Neural progenitor cell (in vitro differentiated cells): Measurements from ENCODE around the gene LCA5L. TPM values are rescaled to one million over a fixed set of nuclear protein-coding genes. Genes with fewer than 3 reads are reported as not detected.
"Not testable (repeated sequence)": the region's sequence is repeated elsewhere in the genome, so short reads cannot be mapped to it uniquely, and the experiment has no call there.

Source experiments
- DNase-seq: peaks from one replicate; pipeline ENCODE4 v3.0.0-alpha.2; 2016; ENCODE audit warnings: low spot score
- H2AFZ ChIP-seq: fragments of 200-600 bp; sonication (generic); replicated peaks from 2 replicates; pipeline ENCODE4 v1.6.1; 2016; ENCODE audit warnings: antibody characterized with exemption
- H3F3A ChIP-seq: fragments of 200-600 bp; sonication (generic); 2 replicates; pipeline ENCODE4 v1.6.1; 2016; ENCODE audit warnings: antibody characterized with exemption, low read depth
- H3K27ac ChIP-seq: fragments of 200-600 bp; sonication (generic); 2 replicates; pipeline ENCODE4 v1.5.1; 2016; ENCODE audit warnings: mild to moderate bottlenecking
- H3K27me3 ChIP-seq: fragments of 200-600 bp; sonication (generic); 2 replicates; pipeline ENCODE4 v1.6.1; 2016; ENCODE audit warnings: mild to moderate bottlenecking, moderate library complexity
- H3K36me3 ChIP-seq: fragments of 200-600 bp; sonication (generic); 2 replicates; pipeline ENCODE4 v1.5.1; 2016
- H3K4me1 ChIP-seq: fragments of 200-600 bp; sonication (generic); 2 replicates; pipeline ENCODE4 v1.6.1; 2016; ENCODE audit warnings: mixed run types
- H3K4me2 ChIP-seq: fragments of 200-600 bp; sonication (generic); 2 replicates; pipeline ENCODE4 v1.6.1; 2016
- H3K4me3 ChIP-seq: fragments of 200-600 bp; sonication (generic); 2 replicates; pipeline ENCODE4 v1.5.1; 2016
- H3K79me2 ChIP-seq: fragments of 200-600 bp; sonication (generic); 2 replicates; pipeline ENCODE4 v1.6.1; 2016; ENCODE audit warnings: low read depth
- H3K9ac ChIP-seq: fragments of 200-600 bp; sonication (generic); 2 replicates; pipeline ENCODE4 v1.6.1; 2016
- H3K9me3 ChIP-seq: fragments of 200-600 bp; sonication (generic); 2 replicates; pipeline ENCODE4 v1.5.1; 2016; ENCODE audit warnings: low read depth
- H4K20me1 ChIP-seq: fragments of 200-600 bp; sonication (generic); 2 replicates; pipeline ENCODE4 v1.6.1; 2016; ENCODE audit warnings: low read depth
- H3K27ac Mint-ChIP-seq: 3 replicates; pipeline ENCODE4 v1.8.0; 2021; ENCODE audit warnings: mixed read lengths
- H3K27me3 Mint-ChIP-seq: 2 replicates; pipeline ENCODE4 v1.8.0; 2022; ENCODE audit warnings: low read depth, mild to moderate bottlenecking, inconsistent platforms, moderate library complexity, mixed read lengths; ENCODE audit not compliant: insufficient read depth
- H3K36me3 Mint-ChIP-seq: 3 replicates; pipeline ENCODE4 v1.8.0; 2021; ENCODE audit warnings: mixed read lengths
- H3K4me1 Mint-ChIP-seq: 3 replicates; pipeline ENCODE4 v1.8.0; 2021; ENCODE audit warnings: mixed read lengths
- H3K4me3 Mint-ChIP-seq: 3 replicates; pipeline ENCODE4 v1.8.0; 2021; ENCODE audit warnings: mild to moderate bottlenecking, moderate library complexity, mixed read lengths
- H3K9me3 Mint-ChIP-seq: 3 replicates; pipeline ENCODE4 v1.8.0; 2020; ENCODE audit warnings: mixed read lengths
- EZH2 ChIP-seq: fragments of 200-600 bp; sonication (generic); IDR thresholded peaks from 2 replicates; pipeline ENCODE4 v1.6.1; 2017; ENCODE audit warnings: antibody characterized with exemption, mild to moderate bottlenecking, moderate library complexity
- EZH2phosphoT487 ChIP-seq: fragments of 200-600 bp; sonication (generic); IDR thresholded peaks from 2 replicates; pipeline ENCODE4 v1.6.1; 2017; ENCODE audit warnings: antibody characterized with exemption
- total RNA-seq: library from RNA; depleted of rRNA; stranded (reverse); fragments of >200 nt; gene quantifications from 2 replicates; pipeline ENCODE4 v1.2.3, GENCODE V29; 2015; ENCODE audit warnings: low replicate concordance
- TF ChIP-seq, protein P1 (sequence below): fragments of 200-600 bp; sonication (generic); IDR thresholded peaks from 2 replicates; pipeline ENCODE4 v1.5.1; 2017; ENCODE audit warnings: antibody characterized with exemption, mild to moderate bottlenecking

The LCA5L gene
- total RNA-seq, 1 donor from 2014 or later = 4.7 TPM

DNA sequence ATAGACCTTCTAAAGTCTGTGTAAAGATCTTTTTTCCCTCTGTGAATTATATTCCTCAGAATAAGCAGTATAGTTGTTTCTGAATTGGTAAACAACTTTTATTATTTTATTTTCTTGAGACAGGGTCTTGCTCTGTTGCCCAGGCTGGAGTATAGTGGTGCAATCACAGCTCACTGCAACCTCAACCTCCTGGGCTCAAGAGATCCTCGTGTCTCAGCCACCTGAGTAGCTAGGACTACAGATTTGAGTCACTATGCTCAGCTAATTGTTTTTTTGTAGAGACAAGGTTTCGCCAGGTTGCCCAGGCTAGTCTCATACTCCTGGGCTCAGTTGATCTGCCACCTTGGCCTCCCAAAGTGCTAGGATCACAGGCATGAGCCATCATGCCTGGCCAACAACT is 70.1 kb downstream of the LCA5L start:
- Mint-ChIP-seq H3K4me3 (no peak overlapping the region), H3K4me1 (peaks cover 6% of the 10 kb centered on the region), H3K27ac (no peak overlapping the region), H3K9me3 (no peaks in the 10 kb centered on the region), H3K36me3 (no peaks in the 10 kb centered on the region), H3K27me3 (no peaks in the 10 kb centered on the region)
- H3K79me2 ChIP-seq = no peaks in the 10 kb centered on the region
- DNase-seq = no peak
- no peak overlapping the region for H3K4me2 ChIP-seq
- H3K9ac ChIP-seq = no peak overlapping the region
- peaks cover 21% of the 10 kb centered on the region for H3F3A ChIP-seq
- H3K4me3 ChIP-seq = no peak overlapping the region
- H4K20me1 ChIP-seq = no peaks in the 10 kb centered on the region
- H3K36me3 ChIP-seq = no peaks in the 10 kb centered on the region
- TF ChIP-seq, protein P1, sequence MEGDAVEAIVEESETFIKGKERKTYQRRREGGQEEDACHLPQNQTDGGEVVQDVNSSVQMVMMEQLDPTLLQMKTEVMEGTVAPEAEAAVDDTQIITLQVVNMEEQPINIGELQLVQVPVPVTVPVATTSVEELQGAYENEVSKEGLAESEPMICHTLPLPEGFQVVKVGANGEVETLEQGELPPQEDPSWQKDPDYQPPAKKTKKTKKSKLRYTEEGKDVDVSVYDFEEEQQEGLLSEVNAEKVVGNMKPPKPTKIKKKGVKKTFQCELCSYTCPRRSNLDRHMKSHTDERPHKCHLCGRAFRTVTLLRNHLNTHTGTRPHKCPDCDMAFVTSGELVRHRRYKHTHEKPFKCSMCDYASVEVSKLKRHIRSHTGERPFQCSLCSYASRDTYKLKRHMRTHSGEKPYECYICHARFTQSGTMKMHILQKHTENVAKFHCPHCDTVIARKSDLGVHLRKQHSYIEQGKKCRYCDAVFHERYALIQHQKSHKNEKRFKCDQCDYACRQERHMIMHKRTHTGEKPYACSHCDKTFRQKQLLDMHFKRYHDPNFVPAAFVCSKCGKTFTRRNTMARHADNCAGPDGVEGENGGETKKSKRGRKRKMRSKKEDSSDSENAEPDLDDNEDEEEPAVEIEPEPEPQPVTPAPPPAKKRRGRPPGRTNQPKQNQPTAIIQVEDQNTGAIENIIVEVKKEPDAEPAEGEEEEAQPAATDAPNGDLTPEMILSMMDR = no peak
- TF ChIP-seq EZH2phosphoT487 = no peak
- TF ChIP-seq EZH2 = no peak
- no peak overlapping the region for H2AFZ ChIP-seq
- H3K9me3 ChIP-seq = no peaks in the 10 kb centered on the region
- no peak overlapping the region for H3K27ac ChIP-seq
- no peaks in the 10 kb centered on the region for H3K27me3 ChIP-seq
- H3K4me1 ChIP-seq = peaks cover 9% of the 10 kb centered on the region

DNA sequence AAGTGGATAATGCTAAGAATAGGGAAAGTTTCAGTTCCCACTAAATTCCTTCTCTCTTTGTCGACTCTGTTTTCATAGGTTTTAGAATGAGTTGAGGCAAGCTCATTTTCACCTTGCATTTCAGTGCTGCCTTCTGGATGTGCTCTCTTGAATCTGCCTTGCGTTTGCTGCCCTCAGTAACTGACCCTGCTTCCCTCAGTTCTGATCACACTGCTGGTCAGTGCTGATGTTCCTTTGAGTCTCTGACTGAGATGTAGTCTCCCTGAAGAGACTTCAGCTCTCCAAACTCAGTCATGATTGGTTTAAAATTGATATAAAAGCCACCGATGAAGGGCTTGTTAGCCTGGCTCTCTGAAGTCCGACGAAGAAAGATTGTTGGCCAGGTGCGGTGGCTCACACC is 71.5 kb downstream of the LCA5L start:
- Mint-ChIP-seq H3K27ac (no peak overlapping the region), H3K4me1 (peaks cover 6% of the 10 kb centered on the region), H3K36me3 (no peaks in the 10 kb centered on the region), H3K9me3 (no peaks in the 10 kb centered on the region), H3K4me3 (no peak overlapping the region), H3K27me3 (no peaks in the 10 kb centered on the region)
- Histone ChIP-seq H3K9me3 (no peaks in the 10 kb centered on the region), H3K4me3 (no peak overlapping the region), H3K4me2 (no peak overlapping the region), H2AFZ (peak overlapping the region; percentile 88), H3K9ac (no peak overlapping the region), H3K27ac (no peak overlapping the region), H3F3A (peaks cover 14% of the 10 kb centered on the region), H3K79me2 (no peaks in the 10 kb centered on the region), H3K36me3 (no peaks in the 10 kb centered on the region), H3K27me3 (no peaks in the 10 kb centered on the region), H3K4me1 (peaks cover 9% of the 10 kb centered on the region), H4K20me1 (no peaks in the 10 kb centered on the region)
- TF ChIP-seq, protein P1 = no peak
- no peak for TF ChIP-seq EZH2phosphoT487
- TF ChIP-seq EZH2 = no peak
- DNase-seq = no peak

DNA sequence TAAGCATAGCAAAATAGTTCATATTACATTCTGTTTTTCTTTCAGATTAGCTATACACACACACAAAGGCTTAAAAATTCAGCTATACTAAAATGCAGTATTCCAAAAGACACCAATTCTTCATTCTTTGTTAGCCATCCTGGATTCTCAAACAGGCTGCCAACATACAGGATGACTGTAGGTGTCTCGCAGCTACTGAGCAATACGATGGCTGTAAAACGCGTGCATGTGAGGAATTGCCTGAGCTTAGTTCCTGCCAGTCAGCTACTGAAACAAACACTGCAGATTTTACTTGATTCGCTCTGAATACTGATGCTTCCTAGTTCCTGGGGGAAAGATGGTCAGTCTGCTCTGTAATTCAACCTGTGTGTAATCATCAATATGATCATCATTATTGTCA is 71.9 kb downstream of the LCA5L start:
- peaks cover 9% of the 10 kb centered on the region for H3K4me1 ChIP-seq
- H3K27ac ChIP-seq = no peak overlapping the region
- no peaks in the 10 kb centered on the region for H3K27me3 Mint-ChIP-seq
- H3K4me3 Mint-ChIP-seq = no peak overlapping the region
- peak overlapping the region; percentile 88 for H2AFZ ChIP-seq
- H3K9ac ChIP-seq = no peak overlapping the region
- H3K79me2 ChIP-seq = no peaks in the 10 kb centered on the region
- H3K4me2 ChIP-seq = no peak overlapping the region
- H3F3A ChIP-seq = peaks cover 14% of the 10 kb centered on the region
- no peaks in the 10 kb centered on the region for H3K27me3 ChIP-seq
- TF ChIP-seq EZH2 (no peak), EZH2phosphoT487 (no peak)
- TF ChIP-seq, protein P1 = peak; percentile 39
- H3K9me3 Mint-ChIP-seq = no peaks in the 10 kb centered on the region
- peaks cover 6% of the 10 kb centered on the region for H3K4me1 Mint-ChIP-seq
- no peaks in the 10 kb centered on the region for H3K36me3 Mint-ChIP-seq
- no peaks in the 10 kb centered on the region for H3K36me3 ChIP-seq
- H3K27ac Mint-ChIP-seq = no peak overlapping the region
- DNase-seq = peak; percentile 55
- no peaks in the 10 kb centered on the region for H4K20me1 ChIP-seq
- H3K9me3 ChIP-seq = no peaks in the 10 kb centered on the region
- H3K4me3 ChIP-seq = no peak overlapping the region

DNA sequence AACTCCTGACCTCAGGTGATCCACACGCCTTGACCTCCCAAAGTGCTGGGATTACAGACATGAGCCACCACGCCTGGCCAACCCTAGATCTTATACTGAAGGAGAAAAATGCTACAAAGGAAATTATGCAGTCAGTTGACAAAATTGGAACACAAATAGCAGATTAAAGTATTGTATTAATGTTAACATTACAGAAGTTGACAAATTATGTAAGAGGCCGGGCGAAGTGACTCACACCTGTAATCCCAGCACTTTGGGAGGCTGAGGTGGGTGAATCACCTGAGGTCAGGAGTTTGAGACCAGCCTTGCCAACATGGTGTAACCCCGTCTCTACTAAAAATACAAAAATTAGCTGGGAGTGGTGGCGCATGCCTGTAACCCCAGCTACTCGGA is 75.7 kb downstream of the LCA5L start:
- not testable (repeated sequence) for H3K27me3 ChIP-seq, H3K4me3 Mint-ChIP-seq, H3K27ac Mint-ChIP-seq, DNase-seq, H3K4me3 ChIP-seq, H2AFZ ChIP-seq, H3K27ac ChIP-seq, H3K9me3 Mint-ChIP-seq, H3K36me3 ChIP-seq, H3K9me3 ChIP-seq, H3K4me1 ChIP-seq, H3K4me2 ChIP-seq, H3K4me1 Mint-ChIP-seq, H4K20me1 ChIP-seq, H3K36me3 Mint-ChIP-seq, H3K27me3 Mint-ChIP-seq, H3K9ac ChIP-seq, H3K79me2 ChIP-seq
- H3F3A ChIP-seq = peaks cover 11% of the 10 kb centered on the region
